NCI-H226 (cell line): ENCODE data around the gene EOLA1.
"Not testable (repeated sequence)": the region's sequence is repeated elsewhere in the genome, so short reads cannot be mapped to it uniquely, and the experiment has no call there.

ENCODE experiments used
- DNase-seq: peaks from one replicate; pipeline ENCODE4 v3.0.0-alpha.2; 2015

EOLA1 gene

DNA sequence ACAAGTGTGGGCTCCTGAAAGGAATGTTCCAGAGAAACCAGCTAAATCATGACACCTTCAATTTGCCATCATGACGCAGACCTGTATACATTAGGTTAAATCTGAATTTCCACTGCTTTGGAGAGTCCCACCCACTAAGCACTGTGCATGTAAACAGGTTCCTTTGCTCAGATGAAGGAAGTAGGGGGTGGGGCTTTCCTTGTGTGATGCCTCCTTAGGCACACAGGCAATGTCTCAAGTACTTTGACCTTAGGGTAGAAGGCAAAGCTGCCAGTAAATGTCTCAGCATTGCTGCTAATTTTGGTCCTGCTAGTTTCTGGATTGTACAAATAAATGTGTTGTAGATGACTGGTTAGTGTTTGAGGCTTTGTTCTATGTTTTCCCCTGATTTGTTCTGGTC, 6.2 kb downstream of the EOLA1 start:
- not testable (repeated sequence) for DNase-seq

DNA sequence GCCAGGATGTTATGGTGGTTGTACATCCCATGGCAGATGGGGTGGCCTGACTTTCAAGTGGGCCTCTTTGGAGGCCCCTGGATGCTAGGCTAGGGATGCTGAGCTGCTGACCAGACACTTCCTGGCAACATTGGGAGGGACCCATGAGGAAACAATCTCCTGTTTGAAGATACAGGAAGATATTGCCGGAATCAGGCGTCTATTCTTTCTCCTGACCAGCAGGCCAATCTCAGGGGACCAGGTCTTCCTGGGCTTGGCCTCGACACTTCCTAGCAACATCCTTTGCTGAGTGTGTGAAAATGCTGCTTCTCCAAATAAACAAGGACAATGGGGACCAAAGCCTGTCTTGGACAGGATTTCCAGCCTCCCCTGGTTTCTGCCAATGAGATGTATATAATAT, 7.0 kb downstream of the EOLA1 start:
- not testable (repeated sequence) for DNase-seq

DNA sequence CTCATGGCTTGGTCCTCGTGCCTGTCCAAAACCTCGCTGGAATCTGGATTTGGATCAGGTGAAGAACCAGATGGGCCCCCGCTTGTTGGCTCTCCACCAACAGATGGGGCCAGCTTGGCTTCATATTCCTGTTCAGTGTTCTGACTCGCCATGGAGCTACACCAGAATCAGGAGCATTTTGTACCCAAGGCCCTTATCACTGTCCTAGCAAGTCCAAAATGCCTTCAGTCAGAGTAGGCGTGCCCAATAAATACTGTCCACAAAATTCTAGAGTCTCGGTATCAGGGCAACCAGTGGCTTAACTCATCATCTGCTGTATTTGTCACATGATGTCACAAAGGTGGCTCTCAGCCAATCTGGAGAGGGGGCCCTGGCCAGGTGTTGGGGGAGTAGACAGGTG, 8.9 kb downstream of the EOLA1 start, which contains the start of gene HSFX3:
Gene HSFX3, minus strand, starts transcription at position 224 of the 400 bp plus-strand sequence. Its CDS starts 72 bp downstream, at position 152.
- not testable (repeated sequence) for DNase-seq

DNA sequence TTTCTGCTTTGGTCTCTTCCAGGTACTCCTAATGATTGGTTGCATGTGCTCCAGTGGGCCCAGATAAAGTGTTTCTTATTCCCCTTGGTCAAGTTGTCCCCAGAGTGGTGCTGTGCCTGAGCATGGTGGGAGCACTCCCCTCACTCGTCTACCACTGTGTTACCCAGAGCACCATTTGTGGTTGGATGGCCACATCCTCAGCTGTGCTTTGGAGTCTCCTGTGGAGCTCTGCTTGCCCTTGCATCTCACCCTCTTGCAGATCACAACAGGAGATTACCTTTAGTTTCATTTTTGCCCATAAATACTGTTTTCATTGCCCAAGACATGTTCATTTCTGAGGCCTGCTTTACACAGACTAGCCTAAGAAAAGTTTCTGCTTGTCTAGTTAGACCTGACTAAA, 9.6 kb downstream of the EOLA1 start:
- DNase-seq, result not testable (repeated sequence)

DNA sequence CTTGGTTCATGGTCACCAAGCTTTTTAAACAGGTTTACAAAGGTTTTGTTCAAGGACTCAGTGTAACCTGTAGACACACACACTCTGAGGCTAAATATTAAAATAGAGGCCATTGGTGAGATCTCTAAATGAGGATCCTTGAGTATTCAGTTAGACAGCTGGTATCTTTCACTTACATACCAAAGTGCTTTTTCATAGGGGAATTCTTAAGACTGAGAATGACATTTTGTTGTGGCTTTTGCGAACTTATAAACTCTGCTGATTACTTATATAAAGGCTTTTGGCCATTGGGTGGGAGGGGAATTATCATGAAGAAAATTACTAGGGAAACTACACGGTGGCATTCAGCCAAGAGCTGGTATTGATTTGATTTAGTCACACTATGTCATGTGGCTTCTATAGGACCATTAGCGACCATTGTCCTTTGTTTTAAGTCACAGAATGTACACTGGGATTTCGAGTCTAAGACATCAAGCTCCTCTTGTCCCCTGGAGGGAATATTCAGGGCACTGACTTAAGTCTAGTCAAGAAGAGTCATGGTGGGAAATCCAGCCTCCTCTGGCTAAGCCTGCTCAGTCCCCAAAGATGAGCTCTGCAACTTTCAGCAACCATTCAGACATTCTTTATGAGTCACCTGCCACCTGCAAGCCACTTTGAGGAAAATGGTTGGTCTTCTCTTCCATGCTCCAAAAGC, 10.6 kb downstream of the EOLA1 start:
- DNase-seq, result not testable (repeated sequence)

DNA sequence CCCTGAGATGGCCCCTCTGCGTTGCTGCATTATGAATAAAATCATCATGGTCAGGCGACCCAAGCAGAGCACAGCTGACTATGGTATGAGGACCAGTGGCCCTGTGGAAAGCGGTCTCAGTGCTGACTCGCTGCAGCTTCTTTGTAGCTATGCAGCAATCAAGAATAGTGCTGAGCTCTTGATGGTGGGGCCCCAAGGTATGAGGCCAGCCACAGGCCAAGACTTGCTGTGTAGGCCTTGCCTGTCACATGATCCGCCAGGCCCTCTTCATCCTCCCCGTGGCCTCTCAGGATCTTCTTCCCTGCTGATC, 11.1 kb downstream of the EOLA1 start:
- not testable (repeated sequence) for DNase-seq

DNA sequence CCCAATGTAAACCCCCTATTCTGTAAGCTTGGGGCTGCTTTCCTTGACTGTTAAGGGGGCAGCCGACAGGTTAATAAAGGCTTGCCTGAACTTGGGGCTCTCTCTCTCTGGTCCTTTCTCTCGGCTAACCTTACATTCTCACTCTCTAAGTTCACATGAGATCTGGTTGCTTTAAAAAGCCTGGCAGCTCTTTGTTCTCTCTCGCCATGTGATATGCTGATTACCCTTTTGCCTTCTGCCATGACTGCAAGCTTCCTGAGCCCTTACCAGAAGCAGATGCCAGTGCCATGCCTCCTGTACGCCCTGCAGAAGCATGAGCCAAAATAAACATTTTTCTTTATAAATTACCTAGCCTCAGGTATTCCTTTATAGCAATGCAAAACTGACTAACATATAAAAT, 14.4 kb downstream of the EOLA1 start:
- DNase-seq, result not testable (repeated sequence)

DNA sequence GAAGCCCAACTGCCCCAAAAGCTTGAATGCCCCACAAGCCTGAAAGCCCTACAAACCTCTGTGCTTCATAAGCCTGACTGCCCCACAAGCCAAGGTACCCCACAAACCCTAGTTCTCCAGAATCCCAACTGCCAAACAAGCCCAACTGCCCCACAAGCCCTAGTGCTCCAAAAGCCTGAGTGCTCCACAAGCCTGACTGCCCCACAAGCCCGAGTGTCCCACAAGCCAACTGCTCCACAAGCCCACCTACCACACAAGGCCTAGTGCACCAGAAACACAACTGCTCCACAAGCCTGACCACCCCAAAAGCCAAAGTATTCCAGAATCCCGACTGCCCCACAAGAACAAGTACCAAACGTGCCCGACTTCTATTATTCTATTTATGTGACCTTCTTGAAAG, 22.5 kb downstream of the EOLA1 start:
- DNase-seq, result no peak

DNA sequence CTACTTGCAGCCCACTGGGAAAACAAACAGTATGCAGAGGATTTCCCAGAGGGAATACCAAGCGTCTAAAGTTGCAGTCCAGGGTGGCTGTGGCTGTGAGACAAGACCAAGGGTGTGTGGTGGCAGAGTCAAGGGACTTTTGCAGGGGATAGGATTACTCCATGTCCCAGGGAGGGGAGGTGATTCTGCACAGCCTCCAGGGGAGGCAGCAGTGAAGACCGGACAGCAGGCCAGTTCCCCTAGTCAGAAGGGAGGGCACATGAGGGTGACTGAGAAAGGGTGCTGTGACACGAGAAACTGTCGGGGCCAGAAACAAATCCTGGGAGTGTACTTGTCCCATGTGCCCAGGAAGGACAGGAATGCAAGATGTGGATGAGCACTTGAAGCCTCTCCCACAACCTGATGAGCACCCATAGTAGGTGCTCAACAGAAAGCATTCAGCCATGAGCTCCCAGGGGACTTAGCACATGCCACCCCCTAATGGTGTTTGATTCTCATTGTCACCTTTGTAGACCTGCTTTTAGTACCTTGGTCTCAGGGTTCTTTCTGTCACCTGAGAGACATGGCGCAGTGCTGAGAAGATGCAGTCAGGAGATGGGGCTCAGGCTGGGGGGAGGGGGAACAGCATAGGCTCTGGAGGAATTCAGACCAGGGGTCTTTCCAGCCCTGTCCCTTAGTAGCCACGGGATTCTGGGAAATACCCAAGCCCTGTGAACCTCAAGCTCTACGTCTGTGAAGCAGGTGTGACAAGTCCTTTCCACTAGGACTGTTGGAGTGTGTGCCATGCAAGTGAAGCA, 27.0 kb downstream of the EOLA1 start:
- no peak for DNase-seq

DNA sequence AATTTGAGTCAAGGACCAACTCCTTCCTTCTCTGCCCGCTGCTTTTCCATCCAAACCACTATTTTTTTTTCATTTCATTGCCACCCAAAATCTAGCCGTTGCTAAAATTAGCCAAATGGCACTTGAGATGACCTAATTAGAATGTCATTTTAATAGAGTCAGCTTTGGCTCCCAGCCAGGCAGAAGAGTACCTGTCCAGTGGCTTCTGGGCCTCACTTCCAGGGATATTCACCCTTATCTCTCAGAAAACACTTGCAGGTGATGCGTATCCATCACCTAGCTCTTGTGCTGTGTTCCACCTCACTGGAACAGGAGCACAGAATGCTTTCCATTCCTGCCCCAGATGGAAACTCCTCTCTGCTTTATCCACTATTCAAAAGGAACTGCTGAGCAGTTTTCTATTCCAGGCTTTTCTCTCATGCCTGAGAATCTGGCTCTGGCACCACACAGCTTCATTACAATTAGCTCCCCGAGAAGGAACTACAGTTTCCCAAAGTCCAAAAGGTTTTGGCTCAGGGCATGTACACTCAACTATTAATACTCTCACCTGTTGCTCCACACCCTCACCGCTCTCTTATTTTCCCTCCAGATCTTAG, 28.0 kb downstream of the EOLA1 start:
- no peak for DNase-seq

DNA sequence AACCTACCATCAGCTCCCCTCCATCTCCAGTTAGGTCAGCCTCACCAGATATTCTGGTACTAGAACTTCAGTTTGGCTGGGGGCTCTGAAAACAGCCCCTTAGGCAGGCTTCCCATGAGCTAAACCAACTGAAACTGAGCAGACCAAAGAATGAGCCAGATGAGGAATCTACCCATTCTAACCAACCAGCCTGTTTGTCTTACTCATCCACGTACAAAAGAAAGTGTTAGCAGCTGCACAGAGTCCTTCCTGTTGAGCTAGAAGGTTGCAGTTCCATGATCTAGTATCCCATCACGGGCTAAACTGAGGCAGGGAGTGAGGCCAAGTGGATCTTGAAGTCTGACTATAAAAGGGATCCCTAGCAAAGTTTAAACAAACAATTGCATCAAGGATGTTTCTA, 29.0 kb downstream of the EOLA1 start:
- DNase-seq, result no peak

DNA sequence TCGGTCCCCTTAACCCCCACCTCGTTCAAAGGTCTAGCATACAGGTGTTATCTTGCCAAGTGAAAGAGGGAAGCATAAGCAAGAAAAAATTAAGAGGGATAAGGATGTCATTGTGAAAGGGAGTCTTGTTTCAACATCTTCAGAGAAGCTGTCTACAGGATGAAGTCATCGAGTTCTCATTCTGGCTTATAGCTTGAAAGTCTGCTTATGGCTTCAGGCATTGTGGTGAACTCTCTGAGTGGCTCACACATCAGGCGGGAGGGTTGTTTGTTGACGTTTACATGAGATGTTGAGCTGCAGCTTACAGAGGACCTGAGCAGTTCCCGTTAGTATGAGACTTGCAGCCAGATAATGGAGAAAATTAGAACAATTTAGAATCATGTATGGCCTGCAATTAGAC, 29.9 kb downstream of the EOLA1 start:
- peak; percentile 47 for DNase-seq

DNA sequence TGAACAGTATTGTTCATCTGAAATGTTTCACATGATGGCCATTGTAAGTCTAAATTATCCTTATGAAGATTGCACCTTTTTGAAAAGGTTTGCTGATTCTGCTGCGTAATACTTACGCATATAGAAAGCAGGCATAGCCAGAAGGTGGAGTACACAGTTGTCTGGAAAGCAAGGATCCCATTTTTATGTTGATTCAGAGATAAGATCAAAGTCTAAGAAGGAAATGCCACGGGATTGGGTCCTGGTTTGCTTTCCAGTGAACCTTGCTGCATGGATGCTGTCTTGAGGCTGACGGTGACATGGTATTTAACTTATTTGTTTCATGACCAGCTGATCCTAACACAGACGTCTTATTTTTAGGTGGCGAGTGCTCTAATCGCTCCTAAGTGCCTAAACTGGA, 31.0 kb downstream of the EOLA1 start:
- DNase-seq, result no peak

DNA sequence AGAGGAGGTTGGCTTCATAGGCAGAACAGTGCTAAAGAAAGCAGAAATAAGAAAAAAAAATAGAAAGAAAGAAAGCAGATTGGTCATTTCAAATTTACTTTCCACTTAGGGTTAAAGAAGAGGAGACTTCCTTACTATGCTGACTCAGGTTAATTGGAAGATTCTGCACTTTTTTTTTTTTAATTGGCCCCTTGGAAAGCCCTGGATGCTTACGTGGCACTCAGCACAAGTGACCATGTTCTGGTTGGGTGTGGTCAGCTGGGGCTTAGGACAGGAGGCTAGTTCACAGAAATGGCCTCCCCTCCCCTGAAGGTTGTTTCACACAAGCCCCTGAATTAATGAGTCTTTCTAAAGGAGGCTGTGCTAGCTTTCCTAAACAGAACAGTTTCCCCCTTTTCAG, 31.9 kb downstream of the EOLA1 start:
- no peak for DNase-seq

DNA sequence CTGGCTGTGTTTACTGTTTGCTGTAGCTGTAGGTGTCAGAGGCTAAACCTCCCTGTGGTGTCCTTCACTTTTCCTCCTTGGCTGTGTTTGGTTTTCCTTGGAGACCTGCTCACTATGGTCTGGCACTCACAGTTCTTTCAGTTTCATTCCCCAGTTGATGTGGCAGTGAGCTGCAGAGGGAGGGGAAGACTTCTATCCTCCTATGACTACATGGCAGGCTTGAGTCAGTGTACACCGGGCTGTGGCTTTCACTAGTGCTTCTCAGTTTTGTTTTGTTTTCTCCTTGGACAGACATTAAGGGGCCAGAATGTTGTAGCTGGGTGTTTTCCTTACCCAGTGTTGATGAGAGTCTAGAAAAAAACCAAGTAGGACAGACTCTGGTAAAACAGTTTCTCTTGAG, 32.6 kb downstream of the EOLA1 start:
- not testable (repeated sequence) for DNase-seq

DNA sequence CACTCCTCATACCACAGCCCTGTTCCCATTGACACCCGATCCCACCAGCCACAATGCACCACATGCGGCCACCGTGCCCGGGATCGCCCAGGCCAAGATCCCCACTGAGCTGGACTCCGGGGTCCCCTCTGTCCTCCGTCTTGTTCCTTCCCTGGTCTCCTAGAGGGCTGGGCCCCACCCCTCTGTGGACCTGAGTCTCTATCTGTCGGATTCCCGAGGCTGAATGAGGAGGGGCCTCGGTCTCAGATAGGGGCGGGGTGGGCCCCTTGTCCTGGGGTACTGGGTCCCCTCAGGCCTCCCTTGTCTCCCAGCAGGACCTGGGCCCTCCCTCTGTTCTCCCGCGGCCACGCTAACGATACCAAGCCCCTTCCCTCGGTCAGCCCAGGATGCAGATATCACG, 44.8 kb downstream of the EOLA1 start:
- not testable (repeated sequence) for DNase-seq

DNA sequence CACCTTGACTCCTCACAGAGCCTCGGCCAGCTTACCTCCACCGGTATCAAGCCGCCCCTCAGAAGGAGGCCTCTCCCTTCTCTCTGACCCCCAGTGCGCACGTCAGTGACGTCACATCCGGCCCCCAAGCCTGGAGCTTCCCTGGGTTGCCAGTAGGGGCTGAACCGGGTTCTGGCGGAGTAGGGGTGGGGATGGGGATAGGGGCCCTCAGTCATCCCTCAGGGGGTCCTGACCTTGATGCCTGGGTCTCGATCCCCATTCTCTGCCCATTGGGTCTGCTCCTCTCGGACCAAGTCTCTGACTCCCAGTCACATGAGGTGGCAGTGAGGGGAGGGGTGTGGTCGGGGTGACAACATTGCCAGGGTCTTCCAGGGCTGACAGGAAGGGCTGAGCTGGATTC, 46.5 kb downstream of the EOLA1 start, which contains the start of gene MAGEA9B:
Gene MAGEA9B, minus strand, starts transcription at position 101 of the 400 bp plus-strand sequence. CDS start 4,280 bp downstream, outside the sequence.
- DNase-seq, result not testable (repeated sequence)

DNA sequence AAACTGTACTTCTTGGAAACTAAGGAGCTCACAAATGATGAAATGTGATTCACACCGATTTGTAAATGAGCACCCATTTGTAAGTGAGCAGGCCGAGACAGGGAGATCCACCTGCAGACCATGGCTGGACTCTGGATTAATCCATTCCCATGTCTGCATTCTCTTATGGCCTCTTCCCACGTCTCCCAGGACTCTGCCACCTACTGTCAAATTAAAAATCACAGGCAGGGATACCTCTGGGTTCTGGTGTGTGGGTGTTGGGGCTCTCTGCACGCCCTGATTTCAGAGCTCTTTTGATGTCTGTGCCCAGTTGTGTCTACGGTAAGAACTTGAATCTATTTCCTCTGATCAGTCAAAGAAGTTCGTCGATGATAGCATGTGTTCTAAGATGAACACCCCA, 50.2 kb downstream of the EOLA1 start:
- DNase-seq, result not testable (repeated sequence)

DNA sequence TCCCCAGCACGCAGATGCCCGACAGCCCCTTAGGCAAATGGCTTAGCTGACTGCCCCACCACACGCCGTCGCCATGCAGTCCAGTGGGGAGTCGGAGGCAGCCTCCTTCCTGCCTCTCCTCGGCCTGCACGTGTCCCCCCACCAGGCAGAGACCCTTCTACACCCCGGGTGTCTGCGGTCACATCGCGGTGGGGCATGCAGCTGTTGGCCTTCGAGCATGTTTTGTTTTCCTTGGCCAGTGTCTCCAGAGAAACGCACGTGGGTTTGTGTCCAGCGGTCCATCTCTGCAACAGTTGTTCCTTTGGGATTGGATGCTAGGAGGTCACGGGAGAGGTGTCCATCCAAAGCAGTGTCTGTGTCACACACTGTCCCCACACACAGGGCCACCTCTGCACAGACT, 54.4 kb downstream of the EOLA1 start, which contains the start of gene HSFX2:
Gene HSFX2, minus strand, starts transcription at position 101 of the 400 bp plus-strand sequence. CDS start 614 bp downstream, outside the sequence.
- DNase-seq, result not testable (repeated sequence)

DNA sequence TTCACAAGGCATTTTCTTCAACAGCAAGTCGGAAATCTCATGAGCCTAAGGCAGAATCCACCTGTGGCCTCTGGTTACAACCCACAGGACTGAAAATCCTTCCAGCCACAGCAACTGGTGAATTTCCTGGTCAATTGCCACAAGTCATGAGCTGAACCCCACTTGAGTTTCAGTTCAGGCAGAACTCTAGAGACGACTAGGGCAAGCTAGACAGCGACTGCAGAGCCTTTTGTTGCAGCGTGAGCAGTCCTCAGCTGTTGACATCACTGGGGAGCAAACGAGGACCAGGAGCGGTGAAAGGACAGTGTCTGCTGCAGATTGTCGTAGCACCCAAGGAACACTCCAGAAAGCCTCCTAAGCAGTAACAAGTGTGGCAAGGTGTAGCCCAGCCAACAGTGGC, 55.1 kb downstream of the EOLA1 start:
- DNase-seq, result not testable (repeated sequence)
